ENCODE measurements around the gene ELK4.

ELK4 gene

DNA sequence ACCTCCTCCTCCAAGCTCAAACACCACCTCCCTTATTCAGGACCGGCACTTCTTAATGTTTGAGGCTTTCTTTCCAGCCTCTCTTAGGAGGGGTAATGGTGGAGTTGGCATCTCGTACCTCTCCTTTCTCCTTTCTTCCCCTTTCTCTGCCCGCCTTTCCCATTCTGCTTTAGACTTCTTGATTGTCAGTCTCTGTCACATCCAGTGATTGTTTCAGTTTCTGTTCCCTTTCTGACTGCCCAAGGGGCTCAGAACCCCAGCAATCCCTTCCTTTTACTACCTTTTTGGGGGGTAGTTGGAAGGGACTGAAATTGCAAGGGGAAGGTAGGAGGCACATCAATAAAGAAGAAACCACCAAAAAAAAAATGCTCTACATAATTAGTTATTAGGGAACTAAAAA is 5.6 kb downstream of the ELK4 start:
- DNase-seq: no peak

- DNase-seq: no peak
Measured at GRCh38 chr1:205623646-205624045, 8.2 kb downstream of the ELK4 start.

GRCh38 chr1:205620269-205620668 is 11.5 kb downstream of the ELK4 start:
- no peak for DNase-seq

DNA sequence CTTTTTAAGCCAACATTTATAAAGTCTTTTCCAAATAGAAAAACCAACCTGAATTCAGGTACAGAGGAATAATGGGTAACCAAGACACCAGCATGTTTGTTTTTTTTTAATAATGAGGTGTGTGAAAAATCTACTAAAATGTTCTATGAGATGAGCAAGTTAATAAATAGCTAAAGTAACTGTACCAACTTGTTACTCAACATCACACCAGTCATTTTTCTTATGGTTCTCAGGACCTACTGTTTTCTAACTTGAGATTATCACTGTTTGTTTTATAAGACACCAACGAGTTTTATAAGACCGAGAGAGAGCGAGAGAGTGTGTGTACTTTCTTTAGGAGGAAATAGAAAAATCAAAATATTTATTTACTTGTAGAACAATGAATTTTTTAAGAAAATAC is 12.4 kb downstream of the ELK4 start:
- DNase-seq: no peak

- no peak for DNase-seq
Measured at GRCh38 chr1:205616563-205617293, 15.1 kb downstream of the ELK4 start.

- DNase-seq: no peak
Measured at GRCh38 chr1:205615789-205616188, 16.0 kb downstream of the ELK4 start.

- no peak for DNase-seq
Measured at GRCh38 chr1:205613854-205614412, 17.9 kb downstream of the ELK4 start.

GRCh38 chr1:205612556-205612955 is 19.3 kb downstream of the ELK4 start:
- DNase-seq: no peak

GRCh38 chr1:205612104-205612503 is 19.7 kb downstream of the ELK4 start:
- DNase-seq: no peak

- no peak for DNase-seq
Measured at GRCh38 chr1:205610901-205611466, 20.8 kb downstream of the ELK4 start.

DNA sequence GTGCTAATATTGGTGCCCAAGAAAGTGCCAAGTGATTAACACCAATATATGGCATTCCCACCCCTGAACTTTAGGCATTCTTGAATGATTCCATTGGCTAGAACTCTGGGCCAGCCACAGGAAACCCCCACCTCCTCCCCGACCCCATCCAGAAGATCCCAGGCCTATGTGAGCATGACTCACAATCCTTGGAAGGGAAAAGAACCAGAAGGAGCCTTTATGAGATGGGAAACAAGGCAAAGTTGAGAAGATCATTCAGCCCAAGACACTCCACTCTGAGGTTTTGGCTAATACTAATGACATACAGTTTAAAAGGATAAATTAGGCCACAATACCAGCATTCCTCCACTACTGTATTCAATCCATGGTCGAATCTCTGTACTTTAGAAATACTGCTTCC is 21.8 kb downstream of the ELK4 start:
- no peak for DNase-seq

DNA sequence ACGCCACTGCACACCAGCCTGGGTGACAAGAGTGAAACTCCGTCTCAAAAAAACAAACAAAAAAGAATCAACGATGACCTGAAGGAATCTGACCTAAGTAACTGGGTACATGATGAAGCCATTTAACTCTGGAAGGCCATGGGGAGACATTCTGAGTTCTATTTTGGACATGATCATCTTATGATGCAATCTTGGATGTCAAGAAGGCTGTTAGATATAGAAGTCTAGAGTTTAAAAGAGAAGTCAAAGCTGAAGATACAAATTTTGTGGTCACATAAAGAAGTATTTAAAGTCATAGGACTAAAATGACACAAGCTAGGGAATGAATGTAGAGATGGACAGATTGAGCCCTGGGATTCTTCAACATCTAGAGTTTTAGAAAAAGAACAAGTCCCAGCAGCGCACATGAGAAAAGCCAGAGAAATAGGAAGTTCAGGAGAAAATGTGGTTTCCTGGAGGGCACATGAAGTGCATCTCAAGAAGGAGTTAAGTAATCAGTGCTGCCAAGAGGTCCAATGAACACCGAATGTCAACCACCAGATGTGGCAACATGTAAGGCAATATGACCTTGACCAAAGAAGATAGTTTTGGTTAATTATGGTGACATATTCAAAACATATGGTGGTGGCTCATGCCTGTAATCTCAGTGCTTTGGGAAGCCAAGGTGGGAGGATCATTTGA is 26.8 kb downstream of the ELK4 start:
- DNase-seq: no peak

GRCh38 chr1:205604059-205604458 is 27.8 kb downstream of the ELK4 start:
- DNase-seq: no peak

DNA sequence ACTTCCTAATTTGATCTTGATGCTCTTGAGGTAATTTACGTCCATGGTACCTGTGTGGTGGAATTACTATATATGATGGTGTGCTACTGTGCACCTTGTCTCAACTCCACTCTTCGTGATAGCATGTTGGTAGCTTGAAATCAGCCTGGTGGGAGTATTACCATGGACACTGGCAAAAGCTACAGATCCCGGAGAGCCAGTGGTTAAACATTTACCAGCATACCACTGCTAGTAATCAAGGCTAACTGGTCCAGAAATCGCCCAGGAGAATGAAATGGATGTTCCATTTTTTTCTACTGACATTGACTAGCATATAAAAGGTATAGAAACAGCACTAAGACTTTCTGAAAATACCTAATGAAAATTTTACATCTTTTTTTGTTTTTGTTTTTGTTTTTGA is 30.6 kb downstream of the ELK4 start:
- no peak for DNase-seq

DNA sequence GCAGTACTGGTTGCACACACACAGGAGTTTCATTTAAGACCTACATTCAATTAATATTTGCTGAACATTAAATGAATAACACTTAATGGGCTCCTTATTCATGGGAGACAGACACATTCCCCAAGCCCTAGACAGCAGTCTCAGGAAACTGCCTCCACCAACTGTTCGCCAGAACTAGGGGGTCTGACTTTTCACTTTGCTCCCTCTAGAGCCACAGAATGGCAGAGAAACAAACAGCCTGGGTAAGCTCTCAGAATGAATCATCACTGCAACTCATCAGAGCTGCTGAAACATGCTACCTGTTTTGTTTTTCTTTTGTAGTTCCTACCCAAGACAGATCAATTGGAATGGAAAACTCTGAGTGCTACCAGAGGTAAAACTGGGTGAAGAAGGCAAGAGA is 31.7 kb downstream of the ELK4 start:
- DNase-seq: peak in 1 of 2 experiments; percentile 20

- no peak for DNase-seq
Measured at GRCh38 chr1:205599669-205600042, 32.2 kb downstream of the ELK4 start.

GRCh38 chr1:205598841-205599668 is 32.8 kb downstream of the ELK4 start:
- no peak for DNase-seq

- DNase-seq: no peak
Measured at GRCh38 chr1:205597691-205598314, 34.0 kb downstream of the ELK4 start.

DNA sequence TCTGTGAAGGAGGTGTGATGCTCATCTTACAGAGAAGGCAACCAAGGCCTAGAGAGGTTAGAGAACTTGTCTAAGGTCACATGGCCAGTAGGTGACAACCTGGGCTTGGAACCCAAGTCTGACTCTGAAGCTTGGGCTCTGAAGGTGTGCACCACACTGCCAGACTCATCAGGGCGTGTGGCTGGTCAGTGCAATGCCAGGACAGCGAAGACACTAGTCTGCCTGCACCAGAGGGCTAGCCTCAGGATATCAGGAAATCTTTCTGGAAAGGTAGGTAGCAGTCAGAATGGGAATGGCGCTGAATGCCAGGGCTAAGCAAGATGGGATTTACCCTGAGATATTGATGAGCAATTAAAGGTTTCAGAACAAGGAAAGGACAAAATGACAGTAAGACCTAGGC is 34.9 kb downstream of the ELK4 start:
- DNase-seq: no peak

DNA sequence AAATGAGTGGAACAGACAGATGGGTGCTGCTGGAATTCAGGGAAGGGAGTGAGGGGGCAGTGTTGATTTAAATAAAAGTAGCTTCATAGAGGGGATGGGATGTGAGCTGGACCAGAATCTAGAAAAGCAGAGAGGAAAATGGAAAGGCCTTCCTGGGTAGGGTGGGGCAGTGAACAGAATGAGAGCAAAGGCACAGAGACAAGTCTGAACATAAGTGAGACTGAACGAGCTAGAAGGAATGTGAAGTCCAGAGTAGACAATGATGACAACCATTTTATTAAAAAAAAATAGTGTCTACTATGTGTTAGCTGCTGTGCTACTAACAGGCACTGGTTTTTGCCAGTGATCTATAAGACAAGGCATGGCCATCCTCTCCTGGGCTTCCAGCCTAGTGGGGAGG is 36.0 kb downstream of the ELK4 start:
- no peak for DNase-seq

DNA sequence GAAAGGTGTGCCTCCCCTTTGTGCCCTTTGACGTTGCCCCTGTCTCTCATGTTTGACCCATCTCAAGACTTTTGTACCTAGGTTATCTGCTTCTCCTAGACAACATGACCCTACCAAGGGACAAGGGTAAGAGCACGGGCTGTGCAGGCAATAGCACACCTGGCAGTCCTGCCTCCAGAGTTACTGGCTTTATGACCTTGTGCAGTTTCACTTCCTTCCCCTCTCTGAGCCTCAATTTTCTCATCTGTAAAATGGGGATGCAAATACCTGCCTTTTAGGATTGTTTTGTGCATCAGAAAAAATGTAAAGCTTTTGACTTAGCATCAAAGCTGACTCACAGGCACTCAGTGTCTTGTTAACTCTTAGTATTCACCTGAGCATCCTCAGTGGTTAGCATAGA is 36.4 kb downstream of the ELK4 start:
- DNase-seq: no peak

GRCh38 chr1:205594846-205595245 is 37.0 kb downstream of the ELK4 start:
- no peak for DNase-seq

GRCh38 chr1:205593967-205594366 is 37.8 kb downstream of the ELK4 start:
- no peak for DNase-seq

Measured in activated CD4-positive, alpha-beta T cell treated with anti-CD3 and anti-CD28 coated beads, Interleukin-2, amount 50 U/mL, for 48 hours (primary cell).